ENCODE data around the gene SLCO4A1.

Gene SLCO4A1

GRCh38 chr20:62637110-62637509 lies 5.2 kb upstream of the SLCO4A1 start:
- TF ChIP-seq, protein P1, sequence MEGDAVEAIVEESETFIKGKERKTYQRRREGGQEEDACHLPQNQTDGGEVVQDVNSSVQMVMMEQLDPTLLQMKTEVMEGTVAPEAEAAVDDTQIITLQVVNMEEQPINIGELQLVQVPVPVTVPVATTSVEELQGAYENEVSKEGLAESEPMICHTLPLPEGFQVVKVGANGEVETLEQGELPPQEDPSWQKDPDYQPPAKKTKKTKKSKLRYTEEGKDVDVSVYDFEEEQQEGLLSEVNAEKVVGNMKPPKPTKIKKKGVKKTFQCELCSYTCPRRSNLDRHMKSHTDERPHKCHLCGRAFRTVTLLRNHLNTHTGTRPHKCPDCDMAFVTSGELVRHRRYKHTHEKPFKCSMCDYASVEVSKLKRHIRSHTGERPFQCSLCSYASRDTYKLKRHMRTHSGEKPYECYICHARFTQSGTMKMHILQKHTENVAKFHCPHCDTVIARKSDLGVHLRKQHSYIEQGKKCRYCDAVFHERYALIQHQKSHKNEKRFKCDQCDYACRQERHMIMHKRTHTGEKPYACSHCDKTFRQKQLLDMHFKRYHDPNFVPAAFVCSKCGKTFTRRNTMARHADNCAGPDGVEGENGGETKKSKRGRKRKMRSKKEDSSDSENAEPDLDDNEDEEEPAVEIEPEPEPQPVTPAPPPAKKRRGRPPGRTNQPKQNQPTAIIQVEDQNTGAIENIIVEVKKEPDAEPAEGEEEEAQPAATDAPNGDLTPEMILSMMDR (IDR thresholded peaks at IDR 0.05; ENCODE audit: borderline replicate concordance, control extremely low read depth, extremely low read depth, insufficient read depth, missing control alignments) = no peak
- DNase-seq (ENCODE audit: low spot score) = no peak
- in situ Hi-C loops (cut with MboI; ENCODE audit: low sequenced_read_pairs, unreplicated experiment) = no loop called here

- in situ Hi-C loops (cut with MboI; ENCODE audit: low sequenced_read_pairs, unreplicated experiment) = no loop called here
- DNase-seq (ENCODE audit: low spot score) = no peak
- TF ChIP-seq, protein P1 (IDR thresholded peaks at IDR 0.05; ENCODE audit: borderline replicate concordance, control extremely low read depth, extremely low read depth, insufficient read depth, missing control alignments) = no peak
These were observed 4.7 kb upstream of the SLCO4A1 start for GRCh38 chr20:62637521-62638054.

DNA sequence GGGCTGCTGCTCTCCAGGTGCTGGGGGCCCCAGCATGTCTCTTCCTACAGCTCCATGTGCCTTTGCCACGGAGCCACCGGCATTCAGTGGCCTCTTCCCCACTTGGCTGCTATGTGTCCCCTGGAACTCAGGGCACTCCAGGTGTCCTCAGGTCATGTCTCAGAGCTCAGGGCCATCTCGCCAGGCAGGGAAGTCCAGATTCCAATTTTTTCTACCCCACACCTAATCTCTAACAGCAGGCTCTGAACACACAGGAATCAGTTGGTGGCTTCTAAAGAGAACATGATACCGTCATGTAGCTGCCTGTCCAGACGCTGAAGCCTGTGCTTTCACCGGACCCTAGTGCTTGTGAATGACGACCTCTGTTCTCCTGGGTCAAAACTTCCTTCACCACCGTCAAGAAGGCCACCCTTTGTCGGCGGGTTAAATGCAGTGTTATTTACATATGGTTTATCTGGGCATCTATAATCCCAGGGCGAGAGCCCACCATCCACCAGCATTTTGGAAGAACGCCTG lies 4.2 kb upstream of the SLCO4A1 start:
- TF ChIP-seq, protein P1 (IDR thresholded peaks at IDR 0.05; ENCODE audit: borderline replicate concordance, control extremely low read depth, extremely low read depth, insufficient read depth, missing control alignments) = no peak
- DNase-seq (ENCODE audit: low spot score) = no peak
- in situ Hi-C loops (cut with MboI; ENCODE audit: low sequenced_read_pairs, unreplicated experiment) = no loop called here

GRCh38 chr20:62638679-62639406 lies 3.5 kb upstream of the SLCO4A1 start:
- no peak for DNase-seq (ENCODE audit: low spot score)
- in situ Hi-C loops (cut with MboI; ENCODE audit: low sequenced_read_pairs, unreplicated experiment) = no loop called here
- TF ChIP-seq, protein P1 (IDR thresholded peaks at IDR 0.05; ENCODE audit: borderline replicate concordance, control extremely low read depth, extremely low read depth, insufficient read depth, missing control alignments) = no peak

DNA sequence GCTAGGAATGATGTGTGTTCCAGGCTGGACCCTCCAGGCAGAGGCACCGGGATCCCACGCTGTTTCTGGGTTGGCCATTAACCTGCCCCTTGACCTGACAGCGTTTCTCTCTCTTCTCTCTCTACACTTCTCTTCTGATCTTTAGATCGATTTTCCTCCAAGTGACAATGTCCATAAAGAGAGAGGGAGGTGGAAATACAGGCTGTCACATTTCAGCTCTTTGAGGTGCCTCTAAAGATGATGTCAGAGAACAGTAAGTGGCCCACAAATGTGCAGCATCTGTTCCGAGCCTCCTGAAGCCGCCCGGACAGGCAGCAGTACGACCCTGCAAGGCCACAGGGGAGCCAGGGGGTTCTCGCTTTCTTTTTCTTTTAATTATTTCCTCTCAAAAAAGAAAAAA lies 2.5 kb upstream of the SLCO4A1 start:
- in situ Hi-C loops (cut with MboI; ENCODE audit: low sequenced_read_pairs, unreplicated experiment) = no loop called here
- TF ChIP-seq, protein P1 (IDR thresholded peaks at IDR 0.05; ENCODE audit: borderline replicate concordance, control extremely low read depth, extremely low read depth, insufficient read depth, missing control alignments) = no peak
- DNase-seq (ENCODE audit: low spot score) = no peak

DNA sequence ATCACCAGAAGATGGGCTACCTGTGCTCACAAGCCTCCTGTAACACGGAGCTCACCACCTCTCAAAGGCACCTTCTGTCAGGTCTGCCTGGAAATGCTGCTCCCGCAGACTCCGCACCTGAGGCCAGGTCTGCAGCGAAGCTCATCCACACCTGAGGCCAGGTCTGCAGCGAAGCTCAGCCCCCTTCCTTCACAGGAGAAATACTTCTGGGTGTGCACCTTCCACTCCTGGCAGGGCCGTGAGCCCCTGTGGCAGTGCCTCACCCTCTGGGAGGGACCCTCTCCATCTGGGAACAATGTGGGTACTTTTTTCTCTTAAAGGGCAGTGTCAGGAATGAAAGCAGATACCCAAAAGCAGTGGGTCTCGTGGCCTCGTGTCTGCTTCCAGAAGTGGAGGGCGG lies 1.4 kb upstream of the SLCO4A1 start:
- DNase-seq (ENCODE audit: low spot score) = no peak
- in situ Hi-C loops (cut with MboI; ENCODE audit: low sequenced_read_pairs, unreplicated experiment) = no loop called here
- TF ChIP-seq, protein P1 (IDR thresholded peaks at IDR 0.05; ENCODE audit: borderline replicate concordance, control extremely low read depth, extremely low read depth, insufficient read depth, missing control alignments) = no peak

All from GM13976 (cell line).